Measurements from ENCODE around the gene SNRPE. TPM values are rescaled to one million over a fixed set of nuclear protein-coding genes. Genes with fewer than 3 reads are reported as not detected.

Gene SNRPE
- total RNA-seq: 87.5 and 108 TPM in 2 replicates

DNA sequence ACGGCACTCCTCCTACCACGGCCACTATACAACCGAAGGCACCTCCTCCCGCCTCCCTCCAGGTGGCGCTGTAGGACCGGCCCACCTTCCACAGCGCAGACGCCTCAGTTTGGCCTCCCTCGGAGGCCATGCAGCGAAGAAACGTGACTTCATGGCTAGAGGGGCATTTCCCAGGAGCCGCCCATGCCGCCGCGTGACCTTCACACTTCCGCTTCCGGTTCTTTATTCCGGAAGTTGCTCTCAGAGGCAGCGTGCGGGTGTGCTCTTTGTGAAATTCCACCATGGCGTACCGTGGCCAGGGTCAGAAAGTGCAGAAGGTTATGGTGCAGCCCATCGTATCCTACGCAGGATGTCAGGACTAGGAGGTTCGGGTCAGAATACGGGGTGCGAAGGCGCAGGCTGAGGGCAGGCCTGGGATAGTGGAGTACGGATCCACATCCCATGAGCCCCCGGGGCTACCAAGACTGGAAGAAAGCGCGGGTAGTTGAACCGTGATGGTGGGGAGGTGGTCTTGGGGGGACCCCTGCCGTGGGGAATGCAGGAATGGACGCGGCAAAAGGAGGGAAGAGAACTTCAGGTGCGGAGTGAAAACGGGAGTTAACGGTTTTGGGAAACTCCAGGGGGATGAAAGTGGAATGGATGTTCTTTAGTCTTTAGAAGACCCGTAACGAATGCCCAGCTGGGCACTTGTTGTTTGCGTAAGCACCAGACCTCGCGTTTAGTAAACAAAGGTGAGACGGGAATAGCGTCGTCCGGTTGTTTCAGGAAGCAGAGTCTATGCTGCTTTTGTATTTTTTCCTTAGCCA, at the start of gene SNRPE:
Gene SNRPE, plus strand, starts transcription at position 221 of the 806 bp plus-strand sequence. Its CDS starts 61 bp downstream, at position 282.

Other genes with a start within 250 kb of the SNRPE start
- gene ATP2B4, start 234.8 kb upstream of the SNRPE start, total RNA-seq: 45.8 and 62.2 TPM in 2 replicates
- gene LAX1, start 96.4 kb upstream of the SNRPE start, total RNA-seq: not detected in 2 replicates
- gene ZBED6, start 66.0 kb upstream of the SNRPE start, total RNA-seq: 2.7 and 9.7 TPM in 2 replicates
- 45.3 and 53.3 TPM in 2 replicates for gene ZC3H11A, start 66.0 kb upstream of the SNRPE start, total RNA-seq
- gene SOX13, start 211.5 kb downstream of the SNRPE start, total RNA-seq: 11.8 and 14.2 TPM in 2 replicates

All from airway epithelial cell (primary cell).